Endothelial cell of umbilical vein (primary cell): Measurements from ENCODE around the gene RAB3B. TPM values are rescaled to one million over a fixed set of nuclear protein-coding genes. Genes with fewer than 3 reads are reported as not detected.

ENCODE experiments used
- BruUV-seq: library from RNA; stranded (reverse); fragments of 400-500 nt; replicated peaks from 2 replicates; lab custom pipeline; 2021; lab: Mats Ljungman, UMichigan
- CTCF ChIA-PET: fragments of 300-600, 350-600 bp; sonication (Branson Sonifier 250); formaldehyde crosslinking; loops from one replicate; lab custom pipeline; 2021; ENCODE audit warnings: antibody characterized with exemption, inconsistent platforms; lab: Charles Lee
- POLR2A ChIA-PET: fragments of 300-600, 350-600 bp; sonication (Branson Sonifier 250); formaldehyde crosslinking; loops from one replicate; lab custom pipeline; 2021; ENCODE audit warnings: antibody characterized with exemption, inconsistent platforms; lab: Charles Lee
- DNase-seq: peaks from one replicate; pipeline ENCODE4 v3.0.0-alpha.2; 2011; ENCODE audit warnings: low read depth, low spot score
- FAIRE-seq: peaks from 2 replicates; lab custom pipeline; 2011; peaks lifted over from hg19 to GRCh38; lab: Jason Lieb, UNC
- H2AFZ ChIP-seq: 2 replicates; pipeline ENCODE4 v1.6.0; 2012; ENCODE audit warnings: low read depth, low read length, control low read depth, inconsistent platforms
- H3K27ac ChIP-seq: 2 replicates; pipeline ENCODE4 v1.5.1; 2011; ENCODE audit warnings: low read depth, mild to moderate bottlenecking, control low read depth, low read length, moderate library complexity; ENCODE audit not compliant: insufficient read depth
- H3K27me3 ChIP-seq, 2 experiments: 2 replicates each; pipeline versions ENCODE4 v1.6.0 to v1.6.1; 2011; ENCODE audit warnings: low read length in 2 of 2, mixed read lengths in 1 of 2; ENCODE audit not compliant: control insufficient read depth in 2 of 2, insufficient read depth in 2 of 2
- H3K36me3 ChIP-seq, 2 experiments: 2 replicates in 1 of 2; 3 replicates in 1 of 2; pipeline ENCODE4 v1.5.1; 2011; ENCODE audit warnings: low read length in 2 of 2, mild to moderate bottlenecking in 1 of 2, moderate library complexity in 1 of 2; ENCODE audit not compliant: control insufficient read depth in 2 of 2, insufficient read depth in 2 of 2; ENCODE audit errors: extremely low read depth in 1 of 2
- H3K4me1 ChIP-seq: 3 replicates; pipeline ENCODE4 v1.5.1; 2011; ENCODE audit warnings: mild to moderate bottlenecking, low read length; ENCODE audit not compliant: control insufficient read depth, insufficient read depth; ENCODE audit errors: extremely low read depth
- H3K4me2 ChIP-seq: 2 replicates; pipeline ENCODE4 v1.6.1; 2011; ENCODE audit warnings: low read length, control low read depth, mixed read lengths; ENCODE audit not compliant: insufficient read depth
- H3K4me3 ChIP-seq, 3 experiments: fragments of 200-600 bp in 1 of 3; sonication (generic), shearing (Covaris generic) in 1 of 3; replicated peaks in 1 of 3; 2 replicates each; pipeline ENCODE4 v1.5.1; 2011 to 2016; ENCODE audit warnings: control low read depth in 3 of 3, low read length in 3 of 3, mild to moderate bottlenecking in 2 of 3, inconsistent platforms in 1 of 3, low read depth in 1 of 3, moderate library complexity in 1 of 3; ENCODE audit not compliant: insufficient read depth in 1 of 3
- H3K79me2 ChIP-seq: 2 replicates; pipeline ENCODE4 v1.6.0; 2012; ENCODE audit warnings: low read length, inconsistent platforms; ENCODE audit not compliant: control insufficient read depth, insufficient read depth
- H3K9ac ChIP-seq: replicated peaks from 2 replicates; pipeline ENCODE3; 2011; ENCODE audit warnings: low read length, control low read depth; ENCODE audit not compliant: insufficient read depth; ENCODE audit errors: extremely low read depth
- H3K9me1 ChIP-seq: replicated peaks from 3 replicates; pipeline ENCODE4 v1.6.0; 2011; ENCODE audit warnings: mild to moderate bottlenecking, low read length; ENCODE audit not compliant: control insufficient read depth, insufficient read depth; ENCODE audit errors: extremely low read depth
- H3K9me3 ChIP-seq: replicated peaks from 2 replicates; pipeline ENCODE4 v1.5.1; 2012; ENCODE audit warnings: low read length, inconsistent platforms; ENCODE audit not compliant: control insufficient read depth, insufficient read depth
- H4K20me1 ChIP-seq: replicated peaks from 2 replicates; pipeline ENCODE3; 2011; ENCODE audit warnings: mild to moderate bottlenecking, low read length; ENCODE audit not compliant: control insufficient read depth, insufficient read depth; ENCODE audit errors: extremely low read depth
- CTCF ChIP-seq, 2 donors: IDR thresholded peaks; 1 replicate in 1 of 2; 2 replicates in 1 of 2; pipeline ENCODE4 v1.5.1; 2011; ENCODE audit warnings: low read length in 2 of 2, mild to moderate bottlenecking in 2 of 2, moderate library complexity in 2 of 2, control low read depth in 1 of 2, inconsistent platforms in 1 of 2, low read depth in 1 of 2; ENCODE audit not compliant: insufficient read depth in 1 of 2; ENCODE audit errors: extremely low read depth in 1 of 2
- EZH2 ChIP-seq: IDR thresholded peaks from 2 replicates; pipeline ENCODE4 v1.6.1; 2012; ENCODE audit warnings: borderline replicate concordance, low read depth, mild to moderate bottlenecking, moderate library complexity, low read length, inconsistent platforms; ENCODE audit not compliant: severe bottlenecking
- FOS ChIP-seq: IDR thresholded peaks from 2 replicates; pipeline ENCODE4 v1.6.1; 2011; ENCODE audit warnings: mild to moderate bottlenecking, low read length, moderate library complexity, borderline replicate concordance; ENCODE audit not compliant: insufficient read depth
- GATA2 ChIP-seq: IDR thresholded peaks from 2 replicates; pipeline ENCODE4 v1.7.0; 2011; ENCODE audit warnings: low read depth, mild to moderate bottlenecking, moderate library complexity, mixed read lengths, low read length; ENCODE audit not compliant: insufficient read length, insufficient read depth
- JUN ChIP-seq: IDR thresholded peaks from 2 replicates; pipeline ENCODE4 v1.6.1; 2011; ENCODE audit warnings: borderline replicate concordance, low read depth; ENCODE audit not compliant: insufficient read length, insufficient read depth
- MAX ChIP-seq: IDR thresholded peaks from 2 replicates; pipeline ENCODE4 v1.6.1; 2011; ENCODE audit not compliant: insufficient read depth, insufficient read length
- MYC ChIP-seq: IDR thresholded peaks from one replicate; pipeline ENCODE4 v1.6.1; 2011; ENCODE audit warnings: mild to moderate bottlenecking, low read depth, low read length
- POLR2A ChIP-seq: IDR thresholded peaks from 2 replicates; pipeline ENCODE4 v1.6.1; 2012; ENCODE audit warnings: low read depth, mild to moderate bottlenecking, control low read depth, low read length
- POLR2AphosphoS5 ChIP-seq: IDR thresholded peaks from 2 replicates; pipeline ENCODE4 v1.6.1; 2012; ENCODE audit warnings: low read depth, mild to moderate bottlenecking, control low read depth, low read length, moderate library complexity; ENCODE audit not compliant: insufficient read depth
- dilution Hi-C: fragments of 300-500 bp; cut with MboI; formaldehyde crosslinking; loops from one replicate; pipeline ENCODE4 v1.15.0; 2019; ENCODE audit warnings: low sequenced_read_pairs; ENCODE audit not compliant: extremely low pct_ligation_motif_present
- intact Hi-C: fragments of 100-400 bp; cut with micrococcal nuclease; formaldehyde crosslinking; loops from one replicate; pipeline ENCODE4 v1.10.0; 2022
- polyA plus RNA-seq, 4 experiments: library from polyadenylated mRNA; depleted of rRNA in 3 of 4; stranded (reverse) in 3 of 4; unstranded in 1 of 4; fragments of >200 nt; gene quantifications; 2 replicates each; pipeline versions ENCODE4 v1.2.1 to v1.2.3, GENCODE V29; 2011 to 2012; ENCODE audit warnings: missing spikeins in 1 of 4
- total RNA-seq: library from RNA; stranded (reverse); gene quantifications from 2 replicates; pipeline ENCODE4 v1.2.3, GENCODE V29; 2021

RAB3B gene
- total and polyA plus RNA-seq, 2 donors (not counting 3 experiments of a cell fraction or from before 2014, with no cell fraction given): 4.1 to 10.4 TPM

GRCh38 chr1:51927029-51927428 is 63.5 kb downstream of the RAB3B start:
- intact Hi-C loops: no loop called here
- Histone ChIP-seq H3K9ac (no peak overlapping the region), H2AFZ (no peak overlapping the region), H3K9me3 (no peaks in the 10 kb centered on the region), H3K9me1 (no peaks in the 10 kb centered on the region), H3K79me2 (no peaks in the 10 kb centered on the region), H3K27me3 (no peaks in the 10 kb centered on the region), H3K4me2 (no peak overlapping the region), H3K36me3 (no peaks in the 10 kb centered on the region), H3K4me1 (no peaks in the 10 kb centered on the region), H4K20me1 (no peaks in the 10 kb centered on the region), H3K27ac (no peak overlapping the region), H3K4me3 (no peak overlapping the region)
- FAIRE-seq (no peak), DNase-seq (no peak)
- BruUV-seq: no TSS peak
- TF ChIP-seq CTCF (IDR thresholded peaks at IDR 0.05; ENCODE audit: extremely low read depth in 1 of 2, insufficient read depth in 1 of 2, low read depth in 1 of 2, low read length in 2 of 2): no peak
- no peak for TF ChIP-seq EZH2
- TF ChIP-seq MYC: no peak
- TF ChIP-seq POLR2AphosphoS5: no peak
- TF ChIP-seq GATA2: no peak
- TF ChIP-seq POLR2A: no peak
- no peak for TF ChIP-seq MAX
- TF ChIP-seq JUN: no peak
- no peak for TF ChIP-seq FOS
- ChIA-PET CTCF (interaction anchor here (1.1 to 4.6 kb wide), 3 partner anchors 30 to 61 kb away, joined by 3 to 66 read pairs (median 3); no protein-coding TSS in a partner anchor), POLR2A (no interaction called here)
- dilution Hi-C loops: no loop called here
